MM.1S (cell line): ENCODE results near the gene ALKBH2.

Experiments used
- CTCF ChIP-seq: fragments of 300-600 bp; sonication (generic); IDR thresholded peaks from 2 replicates; pipeline ENCODE4 v1.5.1; 2016; ENCODE audit warnings: antibody characterized with exemption, low read length, mixed read lengths
- EZH2 ChIP-seq: fragments of 300-600 bp; sonication (generic); optimal IDR thresholded peaks from 2 replicates; pipeline ENCODE3; 2017; ENCODE audit warnings: low read depth, mild to moderate bottlenecking, antibody characterized with exemption, low read length, mixed read lengths
- EZH2phosphoT487 ChIP-seq: fragments of 300-600 bp; sonication (generic); IDR thresholded peaks from 2 replicates; pipeline ENCODE4 v1.6.1; 2018; ENCODE audit warnings: antibody characterized with exemption, low read length

GRCh38 chr12:109098651-109099050 is 5.4 kb upstream of the ALKBH2 start:
- TF ChIP-seq CTCF (no peak), EZH2 (no peak), EZH2phosphoT487 (no peak)
